ENCODE measurements around the gene APMAP.
"Not testable (repeated sequence)": the region's sequence is repeated elsewhere in the genome, so short reads cannot be mapped to it uniquely, and the experiment has no call there.

The APMAP gene

GRCh38 chr20:24929867-24930723 is 62.5 kb downstream of the APMAP start:
- DNase-seq: peak; percentile 99

GRCh38 chr20:24929259-24929658 is 63.3 kb downstream of the APMAP start:
- not testable (repeated sequence) for DNase-seq

- DNase-seq: not testable (repeated sequence)
These were observed 71.8 kb downstream of the APMAP start for GRCh38 chr20:24920706-24921105.

GRCh38 chr20:24919665-24920064 is 72.9 kb downstream of the APMAP start:
- DNase-seq: not testable (repeated sequence)

DNA sequence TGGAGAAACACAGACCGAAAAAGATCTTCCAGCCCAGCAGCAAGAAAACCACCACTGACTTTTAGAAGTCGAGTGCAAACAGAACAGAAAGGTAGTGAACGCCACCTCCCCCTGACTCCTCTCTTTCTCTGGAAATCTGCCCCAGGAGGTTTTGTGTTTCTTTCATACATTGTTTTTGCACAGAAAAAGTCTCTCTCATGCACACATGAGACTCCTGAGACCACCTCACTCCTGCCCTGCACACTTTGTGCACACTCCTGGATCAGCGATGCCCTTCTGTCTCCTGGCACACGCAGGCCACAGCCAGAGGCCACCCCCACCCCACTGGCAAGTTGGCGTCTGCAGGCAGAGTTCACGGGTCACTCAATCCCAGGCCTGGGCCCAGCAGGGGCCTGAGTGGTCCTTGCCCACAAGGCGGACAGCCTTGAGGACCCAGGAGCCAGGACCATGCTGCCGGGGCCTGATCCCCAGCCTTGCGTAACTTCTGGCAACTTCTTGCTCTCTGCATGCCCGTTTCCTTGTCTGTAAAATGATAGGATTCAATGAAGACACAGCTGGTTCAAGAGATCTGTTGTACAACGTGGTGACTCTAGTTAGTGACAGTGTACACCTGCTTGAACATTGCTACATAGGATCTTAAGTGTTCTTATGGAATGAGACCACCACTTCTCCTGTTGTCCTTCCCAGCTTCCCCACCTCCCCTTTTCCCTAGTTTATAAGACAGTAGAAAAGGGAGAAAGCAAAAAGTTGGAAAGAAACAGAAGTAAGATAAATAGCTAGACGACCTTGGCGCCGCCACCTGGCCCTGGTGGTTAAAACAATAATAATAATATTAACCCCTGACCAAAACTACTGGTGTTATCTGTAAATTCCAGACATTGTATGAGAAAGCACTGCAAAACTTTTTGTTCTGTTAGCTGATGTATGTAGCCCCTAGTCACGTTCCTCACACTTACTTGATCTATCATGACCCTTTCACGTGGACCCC is 73.7 kb downstream of the APMAP start:
- no peak for DNase-seq

DNA sequence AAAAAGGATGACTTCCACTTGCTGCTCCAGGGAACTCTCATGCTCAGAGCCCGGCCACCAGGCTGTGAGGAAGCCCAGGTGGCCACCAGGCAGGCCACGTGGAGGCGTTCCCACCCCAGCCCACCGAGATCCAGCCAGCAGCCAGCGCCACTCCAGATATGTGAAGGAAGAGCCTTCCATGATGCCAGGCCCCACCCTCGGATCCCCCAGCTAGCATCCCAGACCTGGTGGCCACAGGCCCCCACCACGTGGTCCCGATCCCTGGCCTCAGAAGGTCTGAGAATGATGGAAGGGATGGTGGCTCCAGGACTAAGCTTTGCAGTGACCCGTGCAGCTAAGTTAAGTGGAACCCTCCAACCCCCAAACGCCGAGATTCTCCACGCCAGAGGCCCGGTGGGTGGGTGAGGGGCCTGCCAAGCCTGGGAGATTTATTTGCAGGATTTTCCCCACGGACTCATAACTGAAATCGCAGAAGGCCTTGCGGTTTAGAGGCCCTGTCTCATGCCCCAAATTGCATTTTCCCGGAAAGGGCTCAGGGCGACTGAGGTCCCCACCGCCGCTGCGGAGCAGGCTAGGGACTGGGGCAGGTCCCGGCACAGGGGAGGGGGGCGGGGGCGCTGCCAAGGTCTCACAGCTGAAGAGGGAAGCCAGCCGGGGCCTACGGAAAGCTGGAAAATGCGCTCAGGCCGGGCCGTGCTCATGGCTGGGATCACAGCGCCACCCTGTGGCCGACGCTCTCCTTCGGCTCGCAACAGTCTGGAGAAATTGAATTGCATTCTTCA is 74.6 kb downstream of the APMAP start:
- DNase-seq: peak; percentile 87

- no peak for DNase-seq
These were observed 75.5 kb downstream of the APMAP start for GRCh38 chr20:24917056-24917455.

DNA sequence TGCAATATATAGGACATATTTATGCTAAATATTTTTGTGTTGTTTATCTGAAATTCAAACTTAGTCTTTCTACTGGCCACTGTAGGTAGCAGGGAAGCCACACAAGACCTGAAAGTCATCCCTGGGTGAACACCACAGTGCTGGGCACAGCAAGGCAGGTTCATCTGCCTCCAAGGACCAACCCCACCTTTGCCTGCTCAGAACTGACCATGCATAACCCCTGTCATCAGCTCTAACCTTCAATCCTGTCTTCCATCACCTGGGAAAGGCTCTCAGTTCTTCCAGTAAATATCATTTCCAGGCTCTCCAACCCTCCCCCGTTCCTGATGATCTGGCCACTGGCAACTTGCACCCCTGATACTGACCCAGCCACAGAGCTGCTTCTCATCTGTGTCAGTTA is 76.1 kb downstream of the APMAP start:
- no peak for DNase-seq

DNA sequence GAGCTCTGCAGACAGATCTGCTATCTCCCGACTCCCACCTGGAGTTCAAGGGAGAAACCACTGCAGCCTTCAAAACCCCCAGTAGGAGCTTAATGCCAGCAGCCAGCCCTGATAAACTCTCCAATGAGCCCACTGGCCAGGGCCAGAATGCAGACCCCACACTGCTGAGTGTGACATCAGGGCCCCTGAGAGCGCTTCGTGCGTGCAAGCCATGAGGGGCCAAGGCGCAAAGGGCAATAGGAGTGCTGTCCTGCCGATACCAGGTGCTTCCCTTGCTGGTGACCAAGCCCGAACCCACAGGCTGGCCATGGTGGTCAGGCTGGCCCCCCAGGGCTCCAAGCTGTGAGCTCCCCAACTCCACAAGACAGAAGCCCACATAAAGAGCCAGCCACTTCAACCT is 76.7 kb downstream of the APMAP start:
- DNase-seq: no peak

DNA sequence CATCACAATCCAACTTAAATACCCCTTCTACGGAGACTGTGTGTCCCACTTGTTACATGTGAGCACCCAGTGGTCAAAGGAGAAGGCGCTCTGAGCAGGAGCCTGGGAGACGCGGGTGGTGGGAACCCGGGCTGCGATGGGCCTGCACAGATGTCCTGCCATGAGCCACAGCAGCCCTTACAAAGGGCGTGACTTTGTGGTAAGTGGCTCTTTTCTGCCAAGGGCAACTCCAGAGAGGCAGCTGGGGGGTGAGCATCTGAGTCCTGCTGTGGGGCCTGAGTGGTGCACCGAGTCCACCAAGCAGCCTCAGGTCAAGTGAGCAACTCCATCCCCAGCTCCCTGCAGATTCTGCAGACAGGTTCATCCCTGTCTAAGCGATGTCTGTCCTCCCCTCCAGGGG is 77.1 kb downstream of the APMAP start:
- DNase-seq: no peak

DNA sequence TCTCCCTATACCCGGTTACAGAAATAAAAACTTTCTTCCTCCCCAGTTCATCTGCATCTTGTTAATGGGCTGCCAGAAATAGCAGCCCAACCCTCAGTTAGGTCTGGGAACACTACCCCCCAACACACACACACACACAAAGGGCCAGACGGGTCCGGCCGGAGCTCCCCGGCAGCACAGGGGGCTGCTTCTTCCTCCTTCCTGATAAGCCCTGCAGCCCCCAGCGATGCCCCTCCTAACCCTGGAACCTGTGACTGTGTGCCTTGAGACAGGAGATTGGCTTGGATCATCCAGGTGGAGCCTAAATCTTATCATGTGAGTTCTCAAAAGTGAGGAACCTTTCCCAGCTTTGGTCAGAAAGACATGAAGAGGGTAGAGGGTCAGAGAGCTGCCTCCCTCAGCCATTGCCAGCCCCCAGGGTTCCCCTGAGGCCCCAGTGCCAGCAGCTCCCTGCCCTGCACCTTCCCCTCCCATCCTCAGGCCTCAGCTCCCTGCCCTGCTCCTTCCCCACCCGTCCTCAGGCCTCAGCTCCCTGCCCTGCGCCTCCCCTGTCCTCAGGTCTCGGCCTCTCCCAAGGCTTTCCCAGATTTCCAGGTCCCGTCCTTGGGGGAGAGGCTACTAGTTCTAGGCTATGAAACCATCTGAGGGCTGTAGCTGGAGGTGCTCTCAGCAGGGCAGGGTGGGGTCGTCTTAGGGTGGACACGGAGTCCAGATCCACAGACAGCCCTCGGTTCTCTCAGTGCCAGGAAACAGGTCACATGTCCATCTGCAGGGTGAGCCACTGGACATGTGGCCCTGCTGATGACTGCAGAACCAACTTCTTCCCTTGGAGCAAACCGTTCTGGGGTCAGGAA is 77.9 kb downstream of the APMAP start:
- DNase-seq: no peak

GRCh38 chr20:24913076-24913628 is 79.4 kb downstream of the APMAP start:
- DNase-seq: no peak
